HEK293 (cell line): Measurements from ENCODE around the gene COQ4.

Experiments used
- CTCF ChIP-seq: fragments of 450-650 bp; formaldehyde crosslinking; IDR thresholded peaks from 2 replicates; pipeline ENCODE4 v1.5.1; 2016; ENCODE audit warnings: missing biosample characterization, missing genetic modification characterization
- ELK4 ChIP-seq: IDR thresholded peaks from 2 replicates; pipeline ENCODE4 v1.6.1; 2011; ENCODE audit warnings: mild to moderate bottlenecking, low read depth, low read length, borderline replicate concordance
- GFI1B ChIP-seq: fragments of 450-650 bp; formaldehyde crosslinking; IDR thresholded peaks from 2 replicates; pipeline ENCODE4 v1.5.1; 2016; ENCODE audit warnings: missing biosample characterization, missing genetic modification characterization
- HOXC10 ChIP-seq: sonication (generic); formaldehyde crosslinking; IDR thresholded peaks from 2 replicates; pipeline ENCODE4 v1.8.1; 2023; ENCODE audit warnings: mild to moderate bottlenecking, missing genetic modification reagents
- HOXD13 ChIP-seq: sonication (generic); formaldehyde crosslinking; IDR thresholded peaks from 2 replicates; pipeline ENCODE4 v1.8.0; 2022; ENCODE audit warnings: missing genetic modification reagents, borderline replicate concordance
- OVOL3 ChIP-seq: fragments of 450-650 bp; formaldehyde crosslinking; IDR thresholded peaks from 2 replicates; pipeline ENCODE4 v1.5.1; 2016; ENCODE audit warnings: missing biosample characterization, missing genetic modification characterization
- REST ChIP-seq: fragments of 450-650 bp; formaldehyde crosslinking; IDR thresholded peaks from 2 replicates; pipeline ENCODE4 v1.5.1; 2016; ENCODE audit warnings: missing biosample characterization, missing genetic modification characterization
- ZBTB10 ChIP-seq: fragments of 450-650 bp; formaldehyde crosslinking; IDR thresholded peaks from 2 replicates; pipeline ENCODE4 v1.5.1; 2016; ENCODE audit warnings: missing biosample characterization, missing genetic modification characterization
- ZNF423 ChIP-seq: fragments of 450-650 bp; formaldehyde crosslinking; IDR thresholded peaks from 2 replicates; pipeline ENCODE4 v1.5.1; 2016; ENCODE audit warnings: missing biosample characterization, missing genetic modification characterization
- ZNF449 ChIP-seq: fragments of 450-650 bp; formaldehyde crosslinking; IDR thresholded peaks from 2 replicates; pipeline ENCODE4 v1.5.1; 2017; ENCODE audit warnings: missing biosample characterization, mild to moderate bottlenecking, missing genetic modification characterization, moderate library complexity
- ZNF768 ChIP-seq: fragments of 450-650 bp; formaldehyde crosslinking; IDR thresholded peaks from 2 replicates; pipeline ENCODE4 v1.5.1; 2018; ENCODE audit warnings: missing biosample characterization, mild to moderate bottlenecking, missing genetic modification characterization

GRCh38 chr9:128316421-128316820, 6.2 kb upstream of the COQ4 start:
- TF ChIP-seq ZNF449, result no peak
- TF ChIP-seq CTCF (tag by site-specific recombination), result no peak
- no peak for TF ChIP-seq OVOL3
- TF ChIP-seq ZNF768 (tag by site-specific recombination), result no peak
- no peak for TF ChIP-seq ZBTB10 (tag by site-specific recombination)
- no peak for TF ChIP-seq HOXC10 (CRISPR knock-in tag)
- TF ChIP-seq ZNF423 (tag by site-specific recombination), result no peak
- no peak for TF ChIP-seq ELK4
- no peak for TF ChIP-seq REST
- no peak for TF ChIP-seq GFI1B
- no peak for TF ChIP-seq HOXD13 (CRISPR knock-in tag)
